HG03139 (cell line): Measurements from ENCODE around the gene SIK3.

Experiments used
- ATAC-seq: cut with Tn5 transposase; IDR thresholded peaks from one replicate; pipeline ENCODE4 v1.9.1; 2021; ENCODE audit not compliant: unreplicated experiment

SIK3 gene

DNA sequence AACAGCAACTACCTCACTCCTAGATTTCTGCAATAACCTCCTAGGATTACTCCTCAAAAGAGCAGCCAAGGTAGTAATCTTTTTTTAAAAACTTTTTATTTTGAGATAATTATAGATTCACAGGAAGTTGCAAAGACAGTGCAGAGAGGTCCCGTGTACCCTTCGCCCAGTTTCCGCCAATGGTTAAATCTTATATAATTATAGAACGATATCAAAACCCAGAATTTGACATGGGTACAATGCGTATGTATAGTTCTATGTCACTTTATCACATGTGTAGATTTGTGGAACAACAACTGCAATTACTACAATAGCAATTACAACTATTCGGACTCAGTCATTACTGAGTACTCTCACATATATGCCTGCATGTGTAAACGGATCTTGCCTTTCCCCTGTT is 166.0 kb downstream of the SIK3 start:
- no peak for ATAC-seq

DNA sequence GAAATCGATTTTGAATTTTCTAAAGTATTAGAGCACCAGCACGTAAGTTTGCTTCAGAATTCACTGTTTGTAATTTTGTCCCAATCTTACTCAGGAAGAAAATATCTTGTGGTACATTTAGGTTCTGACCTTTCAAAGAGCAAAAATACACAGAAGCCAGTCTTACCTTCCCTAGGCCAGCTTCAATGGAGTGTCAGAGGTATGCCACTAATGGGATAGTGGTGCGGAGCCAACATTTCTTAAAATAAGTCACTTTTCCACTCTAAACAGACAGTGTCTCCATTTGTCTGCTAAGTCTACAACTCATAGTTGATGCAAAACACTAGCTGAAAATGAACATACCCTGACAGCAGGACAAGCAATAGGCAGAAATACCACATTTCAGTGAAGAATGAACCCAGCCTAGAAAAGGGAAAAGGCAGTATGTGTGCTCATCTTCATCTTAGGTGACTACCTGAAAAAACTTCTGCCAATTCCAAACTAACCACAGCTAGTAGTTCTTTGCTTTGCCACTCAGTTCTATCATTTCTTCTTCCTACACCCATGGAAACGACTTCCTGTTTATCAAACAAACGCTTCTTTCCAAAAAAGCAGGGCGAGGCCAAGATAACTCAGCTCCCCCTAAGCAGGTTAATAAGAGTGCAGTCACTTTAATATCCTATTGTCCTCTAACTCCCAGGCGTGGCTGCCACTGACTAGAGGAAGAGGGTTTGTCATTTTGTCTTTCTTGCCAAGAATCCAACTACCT is 166.8 kb downstream of the SIK3 start:
- ATAC-seq, result no peak

DNA sequence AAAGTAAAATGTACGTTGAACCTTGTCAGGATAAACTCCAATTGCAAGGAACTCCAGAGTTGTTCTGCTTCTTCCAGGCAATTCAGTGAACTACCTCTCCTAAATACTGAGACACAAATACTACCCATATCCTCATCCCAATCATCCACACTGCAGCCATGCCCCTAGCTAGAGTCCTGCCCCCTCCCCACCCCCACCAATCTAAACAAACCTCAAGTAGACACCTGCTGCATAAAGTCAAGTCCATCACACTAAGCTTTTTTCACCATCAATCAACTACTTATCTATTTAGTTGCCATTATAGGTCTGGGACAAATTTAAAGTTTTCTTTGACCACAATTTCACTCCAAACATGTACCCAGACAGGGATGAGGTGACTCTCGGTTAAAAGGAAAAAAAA is 167.6 kb downstream of the SIK3 start:
- ATAC-seq, result no peak

DNA sequence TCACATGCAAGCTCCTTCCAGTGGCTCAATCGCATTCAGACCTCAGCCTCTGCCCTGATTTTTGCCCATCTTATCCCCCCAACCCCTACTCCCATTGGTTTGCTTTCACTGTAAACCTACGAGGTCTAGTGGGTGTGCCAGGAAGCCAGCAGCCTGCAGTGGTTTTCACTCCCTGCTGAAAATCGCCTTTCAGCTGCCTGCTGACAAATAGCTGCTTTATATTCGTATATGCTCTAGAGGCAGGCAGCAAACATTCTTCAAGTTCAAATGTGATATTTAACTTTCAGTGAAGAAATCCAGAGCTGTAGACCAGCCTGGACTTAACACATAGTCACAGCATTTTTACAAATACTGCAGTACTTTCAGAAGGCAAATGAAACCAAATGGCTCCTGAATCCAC is 168.1 kb downstream of the SIK3 start:
- no peak for ATAC-seq

DNA sequence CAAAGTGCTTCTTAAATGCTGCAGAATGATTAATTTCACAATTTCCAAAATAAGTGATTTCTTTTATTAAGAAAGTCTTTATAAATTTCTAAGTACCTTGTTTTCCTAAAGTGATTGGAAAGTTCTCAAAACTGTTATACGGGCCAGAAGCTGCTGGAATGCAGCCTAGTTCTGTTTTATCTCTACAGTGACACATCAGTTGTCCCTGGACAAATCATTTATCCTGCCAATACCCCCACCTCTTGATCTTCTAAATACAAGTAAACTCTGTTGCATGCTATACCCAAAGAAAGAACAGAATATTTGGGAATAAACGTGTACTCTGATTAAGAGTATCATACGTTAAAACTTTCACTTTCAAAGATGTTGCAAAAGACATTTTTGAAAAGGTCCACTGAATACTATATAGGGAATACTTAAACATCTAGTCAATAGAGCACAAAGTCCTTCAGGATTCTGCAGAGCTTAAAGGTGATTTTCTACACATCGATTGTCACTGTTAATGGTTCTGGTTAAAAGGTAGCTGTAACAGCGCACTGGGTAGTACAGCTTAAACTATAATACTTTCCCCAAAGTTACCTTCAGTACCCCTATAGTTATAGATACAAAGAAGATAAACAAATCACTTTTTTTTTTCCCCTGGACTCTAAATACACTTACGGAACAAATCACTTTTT is 168.7 kb downstream of the SIK3 start:
- no peak for ATAC-seq

DNA sequence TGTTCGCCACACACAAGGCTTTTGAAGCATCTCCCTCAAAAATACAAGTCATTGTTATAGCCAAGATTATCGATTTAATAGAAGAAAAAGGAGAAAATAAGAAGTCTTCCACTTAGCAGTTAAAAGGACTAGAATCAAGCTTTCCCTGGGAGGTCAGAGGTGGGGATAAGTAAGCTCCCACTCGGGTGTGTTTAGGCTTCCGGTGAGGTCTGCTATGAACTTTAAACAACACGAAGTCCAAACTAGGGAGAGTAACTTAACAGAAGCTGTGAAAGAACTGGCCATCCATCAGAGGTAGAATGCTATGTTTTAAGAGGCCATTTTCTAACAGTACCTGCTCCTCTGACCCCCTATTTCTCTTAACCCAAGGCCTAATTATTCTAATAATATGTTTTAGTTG is 169.4 kb downstream of the SIK3 start:
- ATAC-seq, result no peak

DNA sequence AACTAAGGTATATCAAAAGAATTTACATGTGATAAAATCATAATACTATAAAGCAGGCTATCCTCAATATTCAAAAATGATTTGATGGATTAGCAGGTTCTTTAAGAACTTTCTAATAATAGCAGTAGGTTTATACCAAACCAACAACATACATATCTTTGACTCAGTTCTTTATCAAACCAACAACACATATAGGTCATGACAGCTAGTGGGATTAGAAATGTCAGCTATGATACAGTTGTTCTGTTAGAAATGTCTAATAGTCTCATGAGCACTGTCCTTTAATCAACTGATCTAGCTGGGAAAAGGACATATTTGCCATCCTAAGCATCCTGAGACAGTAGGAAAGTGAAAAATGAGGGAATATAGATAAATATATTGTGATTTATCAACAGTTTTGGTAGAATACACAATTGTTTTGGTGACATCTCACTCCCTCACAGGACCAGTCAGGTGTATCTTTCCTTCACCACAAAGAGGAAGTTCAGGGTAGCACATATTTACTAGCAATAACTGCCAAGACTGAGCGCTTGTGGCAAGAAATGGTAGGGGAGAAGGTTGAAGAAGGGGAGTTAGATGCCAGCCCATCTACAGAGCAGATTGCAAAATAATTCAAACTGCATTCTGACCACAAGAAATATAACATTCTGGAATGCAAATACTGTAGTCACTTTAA is 170.0 kb downstream of the SIK3 start:
- peak; percentile 67 for ATAC-seq

DNA sequence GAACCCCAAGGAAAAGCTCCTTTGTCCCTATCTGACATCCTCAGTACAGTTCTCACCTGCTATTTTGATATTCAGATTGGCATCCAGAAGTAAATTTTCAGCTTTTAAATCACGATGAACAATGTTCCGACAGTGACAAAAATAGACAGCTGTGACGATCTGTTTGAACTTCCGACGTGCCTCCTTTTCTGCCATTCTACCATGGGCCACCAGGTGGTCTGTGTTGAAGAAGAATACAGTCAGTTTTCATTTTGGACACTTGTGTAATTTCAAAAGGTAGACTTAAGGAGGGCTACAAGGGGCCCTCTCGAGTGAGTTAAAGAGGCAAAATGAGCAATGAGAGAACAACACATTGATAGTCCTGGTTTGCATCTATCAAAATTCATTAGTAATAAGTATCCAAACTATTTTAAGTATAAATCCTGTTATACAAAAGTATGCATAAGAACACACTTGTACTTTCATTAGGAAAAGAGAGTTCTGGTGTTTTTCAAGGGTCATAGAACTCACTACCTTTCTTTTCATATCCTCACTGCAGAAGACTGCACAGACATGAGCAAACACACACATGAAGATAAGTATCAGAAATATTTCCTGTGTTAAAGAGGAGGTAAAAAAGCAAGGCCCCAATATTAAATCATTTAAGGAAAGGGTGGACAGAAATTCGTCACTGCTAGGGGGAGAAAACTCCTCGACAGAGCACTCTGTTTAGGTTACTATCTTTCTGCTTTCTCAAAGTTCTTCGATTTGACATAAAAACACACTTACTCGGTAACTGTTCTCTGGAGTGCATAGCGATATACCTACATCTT is 170.9 kb downstream of the SIK3 start:
- ATAC-seq, result no peak

DNA sequence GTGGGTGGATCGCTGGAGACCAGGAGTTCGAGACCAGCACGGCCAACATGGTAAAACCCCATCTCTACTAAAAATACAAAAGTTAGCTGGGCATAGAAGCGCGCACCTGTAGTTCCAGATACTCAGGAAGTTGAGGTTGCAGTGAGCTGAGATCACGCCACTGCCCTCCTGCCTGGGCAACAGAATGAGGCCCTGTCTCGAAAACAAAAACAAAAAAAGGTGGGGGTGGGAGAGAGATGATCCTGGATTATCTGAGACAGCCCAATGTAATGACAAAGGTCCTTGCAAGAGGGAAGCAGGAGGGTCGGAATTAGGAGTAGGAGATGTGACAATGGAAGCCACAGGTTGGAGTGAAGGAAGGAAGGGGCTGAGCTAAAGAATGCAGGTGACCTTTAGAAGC is 173.2 kb downstream of the SIK3 start:
- no peak for ATAC-seq

DNA sequence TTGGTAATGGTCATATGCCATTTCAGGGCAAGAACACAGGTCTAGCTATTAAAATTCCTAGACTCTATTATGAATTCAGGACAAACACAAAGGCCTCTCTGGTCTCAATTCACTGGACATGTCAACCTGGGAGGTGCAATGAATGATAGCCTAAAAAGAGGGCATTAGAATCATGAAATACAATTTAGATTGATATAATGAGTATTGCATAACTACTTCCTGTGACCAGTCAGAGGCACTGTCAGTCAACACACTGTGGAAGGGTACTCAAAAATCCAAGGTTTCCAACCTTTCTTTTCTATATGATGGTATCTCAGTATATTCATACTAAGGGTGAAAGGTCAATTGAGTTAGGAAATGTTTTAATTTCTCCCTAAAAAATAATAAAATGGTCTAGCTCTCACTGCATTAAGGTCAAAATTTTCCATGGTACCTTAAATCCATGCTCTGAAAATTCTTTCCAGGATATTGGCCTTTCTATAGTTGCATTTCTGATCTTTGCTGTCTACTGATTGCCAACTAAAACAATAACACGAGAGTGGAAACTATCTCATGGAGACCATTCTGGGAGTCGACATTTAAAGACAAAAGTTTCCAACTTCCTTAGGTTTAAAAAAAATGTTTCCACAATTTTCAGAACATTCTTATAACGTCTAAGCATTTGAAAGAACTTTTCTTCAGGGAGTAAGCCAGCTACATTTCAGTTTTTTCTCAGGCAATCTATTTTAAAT is 179.1 kb downstream of the SIK3 start:
- no peak for ATAC-seq

DNA sequence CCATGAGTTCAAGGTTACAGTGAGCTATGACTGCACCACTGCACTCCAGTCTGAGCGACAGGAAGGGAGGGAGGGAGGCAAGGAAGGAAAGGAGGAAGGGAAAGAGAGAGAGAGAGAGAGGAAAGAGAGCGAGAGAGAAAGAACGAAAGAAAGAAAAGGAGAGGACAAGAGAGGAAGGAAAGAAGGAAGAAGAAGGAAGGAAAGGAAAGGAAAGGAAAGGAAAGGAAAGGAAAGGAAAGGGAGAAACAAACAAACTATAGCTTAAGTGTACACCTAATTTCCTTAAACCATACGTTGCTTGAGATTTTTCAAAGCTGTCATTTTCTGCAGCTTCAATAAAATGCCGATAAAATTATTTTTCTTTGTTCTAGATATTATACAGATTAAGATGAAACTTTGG is 180.6 kb downstream of the SIK3 start:
- ATAC-seq, result no peak

DNA sequence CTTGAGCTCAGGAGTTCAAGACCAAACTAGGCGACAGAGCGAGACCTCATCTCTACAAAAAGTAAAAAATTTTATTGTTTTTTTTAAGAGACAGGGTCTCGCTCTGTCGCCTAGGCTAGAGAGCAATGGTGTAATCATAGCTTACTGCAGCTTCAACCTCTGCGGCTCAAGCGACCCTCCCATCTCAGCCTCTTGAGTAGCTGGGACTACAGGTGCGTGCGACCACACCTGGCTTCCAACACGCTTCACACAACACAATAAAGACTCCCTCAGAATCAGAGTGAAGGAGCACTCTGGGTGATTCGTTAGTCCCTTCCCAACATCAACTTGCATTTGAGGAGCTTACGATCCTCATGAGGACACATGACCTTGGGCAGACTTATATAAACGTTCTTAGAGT is 181.3 kb downstream of the SIK3 start:
- ATAC-seq, result no peak

DNA sequence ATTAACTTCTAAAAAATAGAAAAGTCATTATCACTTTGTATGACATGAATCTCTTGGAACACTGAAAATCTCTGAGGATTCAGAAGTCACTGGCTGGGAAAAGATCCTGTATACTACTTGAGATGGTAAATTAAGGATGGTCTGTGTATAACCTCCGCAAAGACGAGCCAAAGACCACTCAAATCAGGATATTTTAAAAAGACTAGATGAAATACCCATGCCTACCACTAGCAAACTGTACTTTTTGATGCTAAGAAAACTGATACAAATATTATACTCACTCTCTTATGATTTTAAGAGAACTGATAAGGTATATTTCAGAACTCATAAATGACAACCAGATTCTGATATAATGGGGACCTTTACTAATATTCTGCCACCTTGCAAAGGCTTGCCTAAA is 182.2 kb downstream of the SIK3 start:
- ATAC-seq, result no peak

DNA sequence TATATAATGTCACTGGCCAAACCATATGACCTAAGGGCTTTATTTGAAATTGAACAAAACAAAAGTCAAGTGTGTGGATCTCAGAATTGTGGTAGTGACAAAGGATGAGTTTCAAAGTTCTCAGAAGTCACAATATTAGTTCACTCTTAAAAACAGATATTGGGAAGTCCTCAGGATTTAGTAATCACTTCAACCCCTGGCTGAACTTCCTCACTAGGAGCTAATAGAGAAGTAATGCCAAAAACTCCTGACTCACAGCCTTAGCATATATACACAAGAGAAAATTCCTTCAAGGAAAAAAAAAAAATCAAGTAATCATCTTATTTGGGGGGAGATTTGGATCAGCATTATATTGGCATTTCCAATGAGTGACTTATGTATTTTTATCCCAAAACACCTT is 185.2 kb downstream of the SIK3 start:
- no peak for ATAC-seq

DNA sequence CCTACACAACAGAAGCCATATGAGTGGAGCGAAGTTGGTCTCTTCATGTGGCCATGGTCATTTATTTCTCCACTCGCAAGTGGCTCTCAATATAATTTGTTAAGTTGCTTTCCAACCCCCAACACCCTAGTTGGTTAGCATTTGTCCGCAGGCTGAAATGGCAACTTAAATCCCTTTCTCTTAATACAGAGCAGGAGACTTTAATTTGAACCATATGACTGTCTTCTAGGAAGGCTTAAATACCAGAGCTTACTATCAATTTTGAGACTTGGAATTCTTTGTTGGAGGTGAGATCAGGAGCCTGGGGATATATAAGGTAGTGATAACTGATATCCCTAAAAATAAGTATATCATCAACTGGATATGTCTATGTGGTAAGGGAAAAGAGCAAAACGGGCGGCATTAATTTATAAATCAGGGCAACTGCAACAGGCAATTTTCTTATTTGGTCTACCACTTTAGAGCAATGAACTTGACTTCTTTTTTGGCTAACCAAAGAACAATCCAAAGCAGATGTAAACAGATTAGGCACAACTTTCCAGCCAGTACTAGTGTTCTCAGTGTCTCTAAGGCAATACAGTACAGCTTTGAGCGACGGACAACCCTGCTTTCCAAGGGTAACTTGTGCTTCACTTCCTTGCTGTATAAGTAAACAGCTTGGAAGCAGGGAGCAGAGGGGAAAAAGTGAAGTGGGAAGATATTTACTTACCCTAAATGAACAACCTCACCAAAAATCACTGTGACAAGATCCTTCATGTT is 186.1 kb downstream of the SIK3 start:
- no peak for ATAC-seq

DNA sequence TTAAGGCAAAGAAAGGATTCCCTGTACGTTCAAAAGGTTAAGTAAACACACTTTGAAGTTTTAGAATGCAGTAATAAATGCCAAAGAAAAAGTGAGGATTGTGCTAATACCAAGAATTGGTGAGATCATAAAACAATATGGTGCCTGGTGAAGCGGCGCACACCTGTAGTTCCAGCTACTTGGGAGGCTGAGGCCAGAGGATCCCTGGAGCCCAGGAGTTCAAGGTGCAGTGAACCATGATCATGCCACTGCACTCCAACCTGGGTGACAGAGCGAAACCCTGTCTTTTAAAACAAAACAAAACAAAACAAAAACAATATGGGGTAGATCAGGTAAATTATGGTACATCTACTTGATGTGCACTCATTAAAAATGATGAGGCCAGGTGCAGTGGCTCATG is 187.4 kb downstream of the SIK3 start:
- no peak for ATAC-seq

DNA sequence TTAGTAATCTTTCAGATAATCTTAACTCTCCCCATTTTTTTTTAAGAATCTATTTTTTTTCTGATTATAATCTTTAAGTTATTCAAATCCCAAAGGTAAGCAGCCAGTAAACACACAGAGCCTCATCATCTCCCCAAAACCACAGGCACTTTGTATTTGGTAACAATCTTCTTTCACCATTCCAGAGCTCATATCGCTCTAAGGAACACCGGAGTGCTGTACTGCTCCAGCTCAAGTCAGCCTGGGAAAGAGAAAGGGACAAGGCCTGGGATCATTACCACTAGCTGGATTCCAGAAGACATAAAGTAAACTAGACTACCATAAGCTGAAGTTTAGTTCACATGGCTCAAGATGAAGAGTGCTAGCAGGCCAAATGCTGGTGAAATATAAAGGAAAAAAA is 187.8 kb downstream of the SIK3 start:
- no peak for ATAC-seq

DNA sequence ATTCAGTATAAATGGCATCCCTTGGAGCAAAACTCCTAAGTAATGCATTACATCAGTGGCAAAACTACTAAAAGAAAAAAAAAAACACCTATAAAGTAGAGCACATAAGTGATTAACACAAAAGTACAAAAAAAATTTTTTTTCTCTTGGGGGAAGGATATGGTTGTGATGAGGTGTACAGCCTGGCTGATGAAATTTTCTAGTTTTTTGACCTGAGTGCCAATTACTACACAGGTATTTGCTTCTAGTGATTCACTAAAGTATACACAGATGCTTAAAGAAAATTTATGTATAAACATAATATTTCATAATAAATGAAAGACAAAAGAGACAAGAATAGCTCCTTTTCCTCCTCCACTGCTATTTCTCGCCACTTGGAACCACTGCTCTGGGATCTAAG is 189.0 kb downstream of the SIK3 start:
- no peak for ATAC-seq

DNA sequence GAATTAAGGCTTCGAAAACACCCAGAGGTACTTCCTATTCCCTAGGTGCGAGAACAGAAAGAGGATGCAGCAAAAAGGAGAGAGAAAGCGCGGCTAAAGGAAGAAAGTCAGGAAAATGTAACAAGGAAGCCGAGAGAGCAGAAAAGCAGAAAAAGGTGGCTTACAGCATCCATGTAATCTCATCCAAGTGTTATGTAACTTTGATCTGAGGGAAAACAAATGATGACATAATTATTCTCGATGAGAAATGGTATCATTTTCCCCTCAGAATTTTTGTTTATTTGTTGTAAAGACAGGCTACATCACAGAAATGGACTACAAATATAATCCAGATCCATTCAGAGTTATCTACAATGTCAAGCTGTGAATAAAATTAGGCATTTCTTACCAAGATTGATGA is 191.7 kb downstream of the SIK3 start:
- no peak for ATAC-seq

DNA sequence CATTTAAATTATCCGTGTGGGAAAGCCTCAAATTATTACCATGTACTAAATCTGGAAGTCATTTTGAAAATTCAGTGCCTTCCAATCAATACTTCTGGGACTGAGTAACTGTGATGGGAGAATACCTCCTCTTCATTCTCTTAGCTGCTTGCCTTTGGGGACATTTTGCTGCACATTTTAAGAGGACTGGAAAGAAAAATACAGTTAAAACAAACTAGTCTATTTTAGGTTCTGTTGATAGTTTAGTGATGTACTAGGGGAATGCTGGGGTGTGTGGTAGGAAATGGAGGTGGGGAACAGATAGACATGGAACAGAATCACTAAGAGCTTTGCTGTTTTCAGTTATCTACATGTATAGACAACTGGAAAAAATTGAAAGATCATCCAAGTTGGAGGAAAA is 195.1 kb downstream of the SIK3 start:
- no peak for ATAC-seq
